GM13977 (cell line): ENCODE data around the gene FRMPD1.
"Not testable (repeated sequence)": the region's sequence is repeated elsewhere in the genome, so short reads cannot be mapped to it uniquely, and the experiment has no call there.

Experiments used
- DNase-seq: peaks from one replicate; pipeline ENCODE4 v3.0.0; 2012; ENCODE audit warnings: low spot score
- in situ Hi-C: fragments of 300-500 bp; cut with MboI; formaldehyde crosslinking; loops from one replicate; pipeline ENCODE4 v1.12.0; 2022; ENCODE audit warnings: low sequenced_read_pairs, low pct_unique_long_range_greater_than_20kb, mixed read lengths, inconsistent platforms; ENCODE audit not compliant: unreplicated experiment
- TF ChIP-seq, protein P1 (sequence below): IDR thresholded peaks from 2 replicates; pipeline ENCODE4 v1.5.1; 2012; ENCODE audit warnings: mild to moderate bottlenecking, control low read depth; ENCODE audit not compliant: insufficient read depth; ENCODE audit errors: extremely low read depth, missing control alignments

Gene FRMPD1

DNA sequence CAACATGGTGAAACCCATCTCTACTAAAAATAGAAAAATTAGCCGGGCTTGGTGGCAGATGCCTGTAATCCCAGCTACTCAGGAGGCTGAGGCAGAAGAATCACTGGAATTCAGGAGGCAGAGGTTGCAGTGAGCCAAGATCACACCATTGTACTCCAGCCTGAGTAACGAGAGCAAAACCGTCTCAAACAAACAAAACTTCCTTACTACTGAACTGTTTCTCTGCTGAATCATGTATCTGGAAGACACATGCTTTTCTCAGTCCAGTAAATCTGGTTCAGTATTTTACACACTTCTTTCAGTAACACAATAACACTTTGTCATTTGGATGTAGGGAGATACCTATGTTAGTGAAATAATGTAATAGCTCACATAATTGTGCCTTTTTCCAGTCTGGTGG lies 110.8 kb downstream of the FRMPD1 start:
- in situ Hi-C loops, result no loop called here
- DNase-seq, result no peak
- TF ChIP-seq, protein P1, sequence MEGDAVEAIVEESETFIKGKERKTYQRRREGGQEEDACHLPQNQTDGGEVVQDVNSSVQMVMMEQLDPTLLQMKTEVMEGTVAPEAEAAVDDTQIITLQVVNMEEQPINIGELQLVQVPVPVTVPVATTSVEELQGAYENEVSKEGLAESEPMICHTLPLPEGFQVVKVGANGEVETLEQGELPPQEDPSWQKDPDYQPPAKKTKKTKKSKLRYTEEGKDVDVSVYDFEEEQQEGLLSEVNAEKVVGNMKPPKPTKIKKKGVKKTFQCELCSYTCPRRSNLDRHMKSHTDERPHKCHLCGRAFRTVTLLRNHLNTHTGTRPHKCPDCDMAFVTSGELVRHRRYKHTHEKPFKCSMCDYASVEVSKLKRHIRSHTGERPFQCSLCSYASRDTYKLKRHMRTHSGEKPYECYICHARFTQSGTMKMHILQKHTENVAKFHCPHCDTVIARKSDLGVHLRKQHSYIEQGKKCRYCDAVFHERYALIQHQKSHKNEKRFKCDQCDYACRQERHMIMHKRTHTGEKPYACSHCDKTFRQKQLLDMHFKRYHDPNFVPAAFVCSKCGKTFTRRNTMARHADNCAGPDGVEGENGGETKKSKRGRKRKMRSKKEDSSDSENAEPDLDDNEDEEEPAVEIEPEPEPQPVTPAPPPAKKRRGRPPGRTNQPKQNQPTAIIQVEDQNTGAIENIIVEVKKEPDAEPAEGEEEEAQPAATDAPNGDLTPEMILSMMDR, result no peak

DNA sequence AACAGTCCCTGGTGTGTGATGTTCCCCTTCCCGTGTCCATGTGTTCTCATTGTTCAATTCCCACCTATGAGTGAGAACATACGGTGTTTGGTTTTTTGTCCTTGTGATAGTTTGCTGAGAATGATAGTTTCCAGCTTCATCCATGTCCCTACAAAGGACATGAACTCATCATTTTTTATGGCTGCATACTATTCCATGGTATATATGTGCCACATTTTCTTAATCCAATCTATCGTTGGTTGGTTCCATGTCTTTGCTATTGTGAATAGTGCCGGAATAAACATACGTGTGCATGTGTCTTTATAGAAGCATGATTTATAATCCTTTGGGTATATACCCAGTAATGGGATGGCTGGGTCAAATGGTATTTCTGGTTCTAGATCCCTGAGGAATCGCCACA lies 114.5 kb downstream of the FRMPD1 start:
- in situ Hi-C loops, DNase-seq: not testable (repeated sequence)

DNA sequence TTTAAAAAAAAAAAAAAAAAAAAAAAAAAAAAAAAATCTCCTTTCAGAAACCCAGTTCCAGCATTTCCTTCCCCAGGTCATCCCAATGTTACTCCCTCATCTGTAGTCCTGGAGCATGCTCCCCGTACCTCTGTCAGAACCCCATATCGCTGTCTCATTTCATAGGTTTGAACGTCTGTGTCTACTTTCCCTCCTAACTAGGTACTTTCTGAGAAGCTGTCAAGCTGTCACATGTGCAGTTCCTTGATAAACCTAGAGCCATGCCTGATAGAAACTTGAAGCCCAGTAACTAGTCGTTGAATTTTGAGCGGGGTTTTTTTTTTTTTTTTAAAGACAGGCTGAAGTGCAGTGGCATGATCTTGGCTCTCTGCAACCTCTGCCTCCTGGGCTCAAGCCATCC lies 118.6 kb downstream of the FRMPD1 start:
- DNase-seq, result no peak
- TF ChIP-seq, protein P1, result no peak
- in situ Hi-C loops, result no loop called here

DNA sequence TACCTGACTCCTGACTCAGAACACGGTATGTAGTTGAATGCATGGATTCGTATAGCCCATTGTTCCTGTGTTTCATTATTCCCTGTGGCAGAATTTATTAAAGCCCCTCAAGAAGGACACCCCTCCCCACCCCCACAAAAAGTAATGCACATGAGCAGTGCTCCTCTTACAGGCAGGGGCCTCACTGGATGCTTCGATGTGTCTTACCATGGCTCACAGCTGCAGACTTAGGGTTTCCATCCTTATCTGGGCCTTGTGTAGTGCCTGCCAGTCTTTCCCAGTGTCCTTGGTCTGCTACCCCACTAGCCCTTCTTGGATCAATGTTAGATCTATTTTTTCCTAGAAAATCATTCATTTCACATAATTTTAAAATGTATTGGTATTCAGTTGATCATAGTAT lies 119.2 kb downstream of the FRMPD1 start:
- in situ Hi-C loops, result no loop called here
- TF ChIP-seq, protein P1, result no peak
- DNase-seq, result no peak

DNA sequence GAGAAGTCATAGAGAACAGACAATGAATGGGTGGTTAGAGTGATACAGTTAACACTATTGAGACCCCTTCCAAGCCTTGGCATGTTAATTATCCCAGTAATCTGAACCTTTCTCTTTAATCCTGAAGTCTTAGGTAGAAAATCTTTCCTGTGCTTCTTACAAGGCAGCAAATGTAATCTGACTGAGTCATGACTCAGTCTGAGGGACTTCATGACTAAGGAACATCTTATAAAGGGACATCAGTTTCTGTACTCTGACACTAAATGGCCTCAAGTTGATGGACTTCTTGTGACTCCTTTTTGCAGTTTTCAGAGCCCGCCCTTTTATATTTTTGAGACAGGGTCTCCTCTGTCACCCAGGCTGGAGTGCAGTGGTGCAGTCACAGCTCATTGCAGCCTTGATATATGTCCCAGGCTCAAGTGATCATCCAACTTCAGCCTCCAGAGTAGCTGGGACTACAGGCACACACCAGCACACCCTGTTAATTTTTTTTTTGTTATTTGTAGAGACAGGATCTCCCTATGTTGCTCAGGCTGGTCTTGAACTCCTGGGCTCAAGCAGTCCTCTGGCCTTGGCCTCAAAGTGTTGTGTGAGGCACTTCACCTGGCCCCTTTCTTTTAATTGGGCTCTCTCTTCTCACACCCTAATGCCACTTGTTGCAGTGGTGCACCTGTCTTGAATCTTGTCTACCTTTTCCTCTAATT lies 124.6 kb downstream of the FRMPD1 start:
- TF ChIP-seq, protein P1, result no peak
- no peak for DNase-seq
- in situ Hi-C loops, result no loop called here

DNA sequence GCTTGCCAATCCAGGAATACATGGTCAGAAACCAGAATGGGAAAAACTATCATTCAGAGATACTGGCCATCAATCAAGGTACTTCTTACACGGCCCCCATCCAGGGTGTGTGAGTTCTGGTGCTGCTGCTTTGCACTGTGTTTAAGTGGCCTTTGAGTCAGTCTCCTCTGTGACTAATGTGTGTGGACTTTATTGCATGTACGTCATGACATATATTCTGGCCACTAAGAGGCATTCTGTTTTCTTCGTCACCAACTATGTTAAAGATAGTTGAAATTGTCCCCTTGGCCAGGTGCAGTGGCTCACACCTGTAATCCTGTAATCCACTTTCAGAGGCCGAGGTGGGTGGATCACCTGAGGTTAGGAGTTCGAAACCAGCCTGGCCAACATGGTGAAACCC lies 125.6 kb downstream of the FRMPD1 start:
- TF ChIP-seq, protein P1, result no peak
- in situ Hi-C loops, result no loop called here
- DNase-seq, result no peak

DNA sequence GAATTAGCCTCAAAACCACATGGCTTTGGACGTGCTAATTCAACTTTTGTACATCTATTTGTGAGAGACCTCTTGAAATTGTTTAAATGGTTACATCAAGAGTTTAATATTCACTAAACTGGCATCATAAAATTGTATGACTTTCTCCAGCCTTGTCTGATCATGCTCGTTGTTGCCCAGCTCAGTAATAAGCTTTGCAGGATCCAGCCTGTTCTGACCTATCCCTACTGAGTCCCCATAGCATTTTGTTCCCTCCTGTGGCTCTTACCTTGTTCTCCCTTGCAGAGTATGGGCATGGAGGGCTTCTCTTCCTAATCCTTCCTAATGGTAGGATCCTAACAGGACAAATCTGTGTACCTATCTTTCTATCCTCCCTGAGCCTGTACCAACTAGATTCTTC lies 127.8 kb downstream of the FRMPD1 start:
- no peak for DNase-seq
- in situ Hi-C loops, result no loop called here
- TF ChIP-seq, protein P1, result no peak
